Daoy (cell line): ENCODE measurements around the gene RARRES2. TPM values are rescaled to one million over a fixed set of nuclear protein-coding genes. Genes with fewer than 3 reads are reported as not detected.

Experiments
- DNase-seq: peaks from one replicate; pipeline ENCODE4 v3.0.0-alpha.2; 2015; ENCODE audit warnings: low read depth
- total RNA-seq: library from RNA; depleted of rRNA; stranded (reverse); fragments of >200 nt; shearing (Covaris generic); gene quantifications from 2 replicates; pipeline ENCODE4 v1.2.3, GENCODE V29; 2014

RARRES2 gene
- total RNA-seq, 1 experiment from 2014 or later = 11.8 TPM

GRCh38 chr7:150377196-150377595, 35.8 kb upstream of the RARRES2 start:
- no peak for DNase-seq

- no peak for DNase-seq
Observed at GRCh38 chr7:150376560-150376959, 35.1 kb upstream of the RARRES2 start.

GRCh38 chr7:150375662-150376521, 34.5 kb upstream of the RARRES2 start:
- no peak for DNase-seq

GRCh38 chr7:150374472-150374871, 33.0 kb upstream of the RARRES2 start:
- DNase-seq = no peak

GRCh38 chr7:150374026-150374425, 32.6 kb upstream of the RARRES2 start:
- DNase-seq = no peak

- no peak for DNase-seq
Observed at GRCh38 chr7:150373049-150373801, 31.8 kb upstream of the RARRES2 start.

GRCh38 chr7:150372271-150373048, 31.0 kb upstream of the RARRES2 start:
- no peak for DNase-seq

- DNase-seq = no peak
Observed at GRCh38 chr7:150371996-150372270, 30.5 kb upstream of the RARRES2 start.

GRCh38 chr7:150371131-150371995, 29.9 kb upstream of the RARRES2 start:
- DNase-seq = no peak

GRCh38 chr7:150370612-150371071, 29.2 kb upstream of the RARRES2 start:
- no peak for DNase-seq

GRCh38 chr7:150369748-150370501, 28.5 kb upstream of the RARRES2 start:
- DNase-seq = no peak

- DNase-seq = peak; percentile 79
Observed at GRCh38 chr7:150368884-150369747, 27.7 kb upstream of the RARRES2 start.

GRCh38 chr7:150368096-150368883, 26.9 kb upstream of the RARRES2 start, which contains the start of gene REPIN1:
Gene REPIN1, plus strand, starts transcription at chr7:150368822. Its CDS starts 890 bp downstream, at chr7:150369712.
- peak; percentile 94 for DNase-seq

GRCh38 chr7:150367677-150368095, 26.3 kb upstream of the RARRES2 start:
- DNase-seq = no peak

- DNase-seq = no peak
Observed at GRCh38 chr7:150365673-150366398, 24.4 kb upstream of the RARRES2 start.

- no peak for DNase-seq
Observed at GRCh38 chr7:150365194-150365593, 23.8 kb upstream of the RARRES2 start.

- no peak for DNase-seq
Observed at GRCh38 chr7:150363872-150364271, 22.4 kb upstream of the RARRES2 start.

- peak; percentile 67 for DNase-seq
Observed at GRCh38 chr7:150363370-150363769, 21.9 kb upstream of the RARRES2 start.
